ENCODE data around the gene POLN. TPM values are rescaled to one million over a fixed set of nuclear protein-coding genes. Genes with fewer than 3 reads are reported as not detected.
"Not testable (repeated sequence)": the region's sequence is repeated elsewhere in the genome, so short reads cannot be mapped to it uniquely, and the experiment has no call there.

The POLN gene
- total and polyA plus RNA-seq, 2 experiments from 2014 or later, result 1.7 to 2.0 TPM

GRCh38 chr4:2218436-2218835 is 23.5 kb downstream of the POLN start:
- Histone ChIP-seq H3K27ac (no peak overlapping the region), H3K36me3 (replicated peaks; ENCODE audit: insufficient read depth, low read depth) (no peaks in the 10 kb centered on the region), H3K27me3 (no peaks in the 10 kb centered on the region), H3K9me3 (ENCODE audit: low read depth) (no peaks in the 10 kb centered on the region), H3K4me1 (ENCODE audit: insufficient read depth) (no peaks in the 10 kb centered on the region), H3K4me3 (no peak overlapping the region), H3K9me2 (replicated peaks; ENCODE audit: insufficient read depth) (no peaks in the 10 kb centered on the region), H3K79me2 (no peaks in the 10 kb centered on the region), H4K20me1 (ENCODE audit: insufficient read depth, poor library complexity, severe bottlenecking) (no peaks in the 10 kb centered on the region), H2AFZ (no peak overlapping the region), H3K4me2 (no peak overlapping the region)
- DNase-seq (ENCODE audit: low spot score), result no peak
- WGBS (ENCODE audit: low lambda C conversion rate, missing lambda C conversion rate), result 97% methylated on average over 1 of the region's 1 CpG
- no peak for TF ChIP-seq EZH2phosphoT487 (IDR thresholded peaks at IDR 0.05; ENCODE audit: low read depth, severe bottlenecking, unreplicated experiment)

DNA sequence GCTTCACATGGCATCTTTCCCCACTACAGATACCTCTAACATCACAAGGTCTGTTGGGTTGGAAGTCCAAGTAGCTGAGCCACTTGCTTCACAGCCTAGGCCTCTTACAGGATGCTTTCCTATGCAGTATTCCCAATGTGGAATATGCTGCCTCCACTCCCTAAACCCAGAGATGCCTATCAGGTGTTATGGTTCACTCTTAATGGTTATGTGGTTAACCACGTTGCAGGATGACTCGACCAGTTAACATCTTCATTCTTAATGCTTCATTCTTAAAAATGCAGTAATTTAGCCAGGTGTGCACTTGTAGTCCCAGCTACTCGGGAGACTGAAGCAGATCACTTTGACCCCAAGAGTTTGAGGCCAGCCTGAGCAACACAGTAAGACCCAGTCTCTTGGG is 24.2 kb downstream of the POLN start:
- 76% methylated on average over 3 of the region's 3 CpGs for WGBS (ENCODE audit: low lambda C conversion rate, missing lambda C conversion rate)
- Histone ChIP-seq H3K4me3 (no peak overlapping the region), H3K9me2 (replicated peaks; ENCODE audit: insufficient read depth) (no peaks in the 10 kb centered on the region), H3K9me3 (ENCODE audit: low read depth) (no peaks in the 10 kb centered on the region), H2AFZ (no peak overlapping the region), H3K4me2 (no peak overlapping the region), H3K79me2 (no peaks in the 10 kb centered on the region), H3K27ac (no peak overlapping the region), H3K27me3 (no peaks in the 10 kb centered on the region), H3K36me3 (replicated peaks; ENCODE audit: insufficient read depth, low read depth) (no peaks in the 10 kb centered on the region), H4K20me1 (ENCODE audit: insufficient read depth, poor library complexity, severe bottlenecking) (no peaks in the 10 kb centered on the region), H3K4me1 (ENCODE audit: insufficient read depth) (no peaks in the 10 kb centered on the region)
- TF ChIP-seq EZH2 (IDR thresholded peaks at IDR 0.05; ENCODE audit: borderline replicate concordance) (no peak), EZH2phosphoT487 (IDR thresholded peaks at IDR 0.05; ENCODE audit: low read depth, severe bottlenecking, unreplicated experiment) (no peak)
- TF ChIP-seq, protein P1, sequence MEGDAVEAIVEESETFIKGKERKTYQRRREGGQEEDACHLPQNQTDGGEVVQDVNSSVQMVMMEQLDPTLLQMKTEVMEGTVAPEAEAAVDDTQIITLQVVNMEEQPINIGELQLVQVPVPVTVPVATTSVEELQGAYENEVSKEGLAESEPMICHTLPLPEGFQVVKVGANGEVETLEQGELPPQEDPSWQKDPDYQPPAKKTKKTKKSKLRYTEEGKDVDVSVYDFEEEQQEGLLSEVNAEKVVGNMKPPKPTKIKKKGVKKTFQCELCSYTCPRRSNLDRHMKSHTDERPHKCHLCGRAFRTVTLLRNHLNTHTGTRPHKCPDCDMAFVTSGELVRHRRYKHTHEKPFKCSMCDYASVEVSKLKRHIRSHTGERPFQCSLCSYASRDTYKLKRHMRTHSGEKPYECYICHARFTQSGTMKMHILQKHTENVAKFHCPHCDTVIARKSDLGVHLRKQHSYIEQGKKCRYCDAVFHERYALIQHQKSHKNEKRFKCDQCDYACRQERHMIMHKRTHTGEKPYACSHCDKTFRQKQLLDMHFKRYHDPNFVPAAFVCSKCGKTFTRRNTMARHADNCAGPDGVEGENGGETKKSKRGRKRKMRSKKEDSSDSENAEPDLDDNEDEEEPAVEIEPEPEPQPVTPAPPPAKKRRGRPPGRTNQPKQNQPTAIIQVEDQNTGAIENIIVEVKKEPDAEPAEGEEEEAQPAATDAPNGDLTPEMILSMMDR (IDR thresholded peaks at IDR 0.05; ENCODE audit: poor library complexity), result no peak
- DNase-seq (ENCODE audit: low spot score), result no peak

GRCh38 chr4:2212831-2213230 is 29.1 kb downstream of the POLN start:
- Histone ChIP-seq H3K27ac (no peak overlapping the region), H3K36me3 (replicated peaks; ENCODE audit: insufficient read depth, low read depth) (no peaks in the 10 kb centered on the region), H3K27me3 (no peaks in the 10 kb centered on the region), H3K9me2 (replicated peaks; ENCODE audit: insufficient read depth) (no peaks in the 10 kb centered on the region), H3K4me1 (ENCODE audit: insufficient read depth) (no peaks in the 10 kb centered on the region), H3K4me3 (no peak overlapping the region), H3K79me2 (no peaks in the 10 kb centered on the region), H3K4me2 (no peak overlapping the region), H2AFZ (no peak overlapping the region), H4K20me1 (ENCODE audit: insufficient read depth, poor library complexity, severe bottlenecking) (no peaks in the 10 kb centered on the region), H3K9me3 (ENCODE audit: low read depth) (no peaks in the 10 kb centered on the region)
- TF ChIP-seq, protein P1 (IDR thresholded peaks at IDR 0.05; ENCODE audit: poor library complexity), result no peak
- TF ChIP-seq EZH2 (IDR thresholded peaks at IDR 0.05; ENCODE audit: borderline replicate concordance), result no peak
- TF ChIP-seq EZH2phosphoT487 (IDR thresholded peaks at IDR 0.05; ENCODE audit: low read depth, severe bottlenecking, unreplicated experiment), result no peak
- DNase-seq (ENCODE audit: low spot score), result no peak
- 74% methylated on average over 1 of the region's 1 CpG for WGBS (ENCODE audit: low lambda C conversion rate, missing lambda C conversion rate)

- H2AFZ ChIP-seq; H3K9me2 ChIP-seq (replicated peaks; ENCODE audit: insufficient read depth); H3K79me2 ChIP-seq; H3K27ac ChIP-seq; H3K4me2 ChIP-seq; H3K9me3 ChIP-seq (ENCODE audit: low read depth); H3K27me3 ChIP-seq; H3K36me3 ChIP-seq (replicated peaks; ENCODE audit: insufficient read depth, low read depth); H3K4me1 ChIP-seq (ENCODE audit: insufficient read depth); DNase-seq (ENCODE audit: low spot score); H3K4me3 ChIP-seq; H4K20me1 ChIP-seq (ENCODE audit: insufficient read depth, poor library complexity, severe bottlenecking): not testable (repeated sequence)
- 96% methylated on average over 1 of the region's 1 CpG for WGBS (ENCODE audit: low lambda C conversion rate, missing lambda C conversion rate)
Measured at GRCh38 chr4:2202789-2203188, 39.1 kb downstream of the POLN start.
